ENCODE measurements around the gene LAMC1.

The LAMC1 gene

DNA sequence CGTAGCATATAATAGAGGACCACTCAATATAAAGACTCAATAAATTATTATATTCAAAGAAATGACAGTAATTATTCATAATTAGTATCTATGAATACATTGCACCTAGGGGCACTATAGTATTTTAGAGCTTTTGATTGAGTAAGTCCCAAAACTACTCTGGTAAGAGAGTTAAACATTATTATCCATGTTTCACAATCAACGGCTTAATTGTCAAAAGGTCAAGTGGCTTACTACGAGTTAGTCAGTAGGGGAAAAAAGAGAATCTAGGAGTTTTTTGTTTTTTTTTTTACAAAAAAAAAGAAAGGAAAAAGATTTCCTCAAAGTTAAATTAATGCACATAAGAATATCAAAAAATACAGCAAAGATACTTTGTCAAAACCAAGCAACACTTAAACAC lies 20.4 kb upstream of the LAMC1 start:
- DNase-seq (ENCODE audit: low read depth), result no peak
- H3K4me3 ChIP-seq (ENCODE audit: low read length), result no peak overlapping the region
- TF ChIP-seq, protein P1, sequence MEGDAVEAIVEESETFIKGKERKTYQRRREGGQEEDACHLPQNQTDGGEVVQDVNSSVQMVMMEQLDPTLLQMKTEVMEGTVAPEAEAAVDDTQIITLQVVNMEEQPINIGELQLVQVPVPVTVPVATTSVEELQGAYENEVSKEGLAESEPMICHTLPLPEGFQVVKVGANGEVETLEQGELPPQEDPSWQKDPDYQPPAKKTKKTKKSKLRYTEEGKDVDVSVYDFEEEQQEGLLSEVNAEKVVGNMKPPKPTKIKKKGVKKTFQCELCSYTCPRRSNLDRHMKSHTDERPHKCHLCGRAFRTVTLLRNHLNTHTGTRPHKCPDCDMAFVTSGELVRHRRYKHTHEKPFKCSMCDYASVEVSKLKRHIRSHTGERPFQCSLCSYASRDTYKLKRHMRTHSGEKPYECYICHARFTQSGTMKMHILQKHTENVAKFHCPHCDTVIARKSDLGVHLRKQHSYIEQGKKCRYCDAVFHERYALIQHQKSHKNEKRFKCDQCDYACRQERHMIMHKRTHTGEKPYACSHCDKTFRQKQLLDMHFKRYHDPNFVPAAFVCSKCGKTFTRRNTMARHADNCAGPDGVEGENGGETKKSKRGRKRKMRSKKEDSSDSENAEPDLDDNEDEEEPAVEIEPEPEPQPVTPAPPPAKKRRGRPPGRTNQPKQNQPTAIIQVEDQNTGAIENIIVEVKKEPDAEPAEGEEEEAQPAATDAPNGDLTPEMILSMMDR (conservative IDR thresholded peaks at IDR 0.05; ENCODE audit: low read depth, low read length), result no peak

DNA sequence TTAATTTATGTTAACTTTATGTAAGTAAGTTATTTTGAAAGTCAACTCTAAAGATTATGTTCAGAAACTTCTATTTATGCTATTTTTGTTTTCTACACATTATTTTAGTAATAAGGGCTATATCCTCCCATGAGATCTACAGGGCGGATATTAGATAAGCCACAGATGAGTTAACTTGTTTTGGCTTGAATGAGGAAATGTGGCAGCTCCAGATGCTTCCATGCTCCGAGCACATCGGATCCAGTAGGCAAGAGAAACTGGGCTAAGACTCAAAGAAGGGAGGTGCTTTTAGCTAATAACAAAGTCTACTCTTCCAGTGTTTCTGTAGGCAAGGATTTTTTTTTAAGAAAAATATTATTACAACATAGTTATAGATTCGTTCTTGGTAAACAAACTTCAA lies 20.0 kb upstream of the LAMC1 start:
- TF ChIP-seq, protein P1 (conservative IDR thresholded peaks at IDR 0.05; ENCODE audit: low read depth, low read length), result no peak
- no peak overlapping the region for H3K4me3 ChIP-seq (ENCODE audit: low read length)
- DNase-seq (ENCODE audit: low read depth), result no peak

DNA sequence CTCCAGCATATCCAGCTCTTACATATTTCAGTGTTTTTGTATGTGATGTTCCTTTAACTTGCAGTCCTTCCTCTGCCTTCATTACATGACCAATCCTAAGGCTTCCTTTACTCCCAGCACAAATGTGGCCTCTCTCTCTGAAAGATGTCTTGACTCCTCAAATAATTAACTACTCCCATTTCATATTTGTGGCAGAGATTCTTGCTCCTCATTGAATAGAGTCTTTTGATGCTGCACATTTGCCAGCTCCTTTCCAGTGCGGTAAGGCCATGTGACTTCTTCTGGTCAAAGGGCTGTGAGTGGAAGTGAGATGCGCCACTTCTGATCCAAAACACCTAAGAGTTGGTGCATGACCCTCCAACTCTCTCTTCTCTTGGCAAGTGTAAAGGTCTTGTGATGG lies 19.1 kb upstream of the LAMC1 start:
- no peak for DNase-seq (ENCODE audit: low read depth)
- H3K4me3 ChIP-seq (ENCODE audit: low read length), result no peak overlapping the region
- TF ChIP-seq, protein P1 (conservative IDR thresholded peaks at IDR 0.05; ENCODE audit: low read depth, low read length), result no peak

DNA sequence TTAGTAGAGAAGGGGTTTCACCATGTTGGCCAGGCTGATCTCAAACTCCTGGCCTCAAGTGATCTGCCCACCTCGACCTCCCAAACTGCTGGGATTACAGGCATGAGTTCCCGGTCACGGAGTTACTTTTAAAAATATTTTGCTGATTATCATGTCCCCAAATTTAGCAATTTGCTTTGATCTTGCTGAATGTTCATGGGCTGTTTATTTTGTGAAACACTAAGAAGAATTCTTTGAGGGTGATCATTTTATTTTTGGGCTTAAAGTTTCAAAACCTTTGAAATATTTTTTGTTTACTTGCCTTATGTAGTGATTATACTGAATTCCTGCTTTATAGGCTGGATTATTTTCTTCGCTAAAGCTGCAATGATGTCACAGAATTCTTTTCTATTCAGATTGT lies 11.4 kb upstream of the LAMC1 start:
- TF ChIP-seq, protein P1 (conservative IDR thresholded peaks at IDR 0.05; ENCODE audit: low read depth, low read length), result no peak
- no peak overlapping the region for H3K4me3 ChIP-seq (ENCODE audit: low read length)
- no peak for DNase-seq (ENCODE audit: low read depth)

DNA sequence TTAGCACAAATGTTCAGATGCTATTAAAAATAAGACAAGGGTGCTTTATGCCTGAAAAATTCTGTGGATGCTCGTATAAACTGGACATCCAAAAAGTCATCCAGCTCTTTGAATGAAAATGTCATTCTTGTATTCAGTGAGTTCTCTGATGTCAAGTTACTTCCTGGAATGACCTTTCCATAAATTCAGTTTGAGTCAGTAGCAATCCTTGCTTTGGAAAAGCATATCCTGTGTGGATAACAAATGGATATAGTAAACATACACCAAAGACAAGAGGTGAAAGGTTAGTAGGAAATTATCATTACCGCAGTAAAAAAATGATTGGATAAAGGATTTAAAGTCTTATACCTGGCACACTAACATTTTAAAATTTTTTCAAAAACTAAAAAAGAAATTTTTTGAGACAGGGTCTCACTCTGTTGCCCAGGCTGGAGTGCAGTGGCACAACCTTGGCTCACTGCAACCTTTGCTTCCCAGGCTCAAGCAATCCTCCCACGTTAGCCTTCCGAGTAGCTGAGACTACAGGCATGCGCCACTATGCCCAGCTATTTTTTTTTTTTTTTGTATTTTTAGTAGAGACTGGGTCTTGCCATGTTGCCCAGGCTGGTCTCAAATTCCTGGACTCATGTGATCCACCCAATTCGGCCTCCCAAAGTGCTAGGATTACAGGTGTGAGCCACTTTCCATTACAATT lies 10.8 kb upstream of the LAMC1 start:
- TF ChIP-seq, protein P1 (conservative IDR thresholded peaks at IDR 0.05; ENCODE audit: low read depth, low read length), result no peak
- DNase-seq (ENCODE audit: low read depth), result no peak
- H3K4me3 ChIP-seq (ENCODE audit: low read length), result no peak overlapping the region

DNA sequence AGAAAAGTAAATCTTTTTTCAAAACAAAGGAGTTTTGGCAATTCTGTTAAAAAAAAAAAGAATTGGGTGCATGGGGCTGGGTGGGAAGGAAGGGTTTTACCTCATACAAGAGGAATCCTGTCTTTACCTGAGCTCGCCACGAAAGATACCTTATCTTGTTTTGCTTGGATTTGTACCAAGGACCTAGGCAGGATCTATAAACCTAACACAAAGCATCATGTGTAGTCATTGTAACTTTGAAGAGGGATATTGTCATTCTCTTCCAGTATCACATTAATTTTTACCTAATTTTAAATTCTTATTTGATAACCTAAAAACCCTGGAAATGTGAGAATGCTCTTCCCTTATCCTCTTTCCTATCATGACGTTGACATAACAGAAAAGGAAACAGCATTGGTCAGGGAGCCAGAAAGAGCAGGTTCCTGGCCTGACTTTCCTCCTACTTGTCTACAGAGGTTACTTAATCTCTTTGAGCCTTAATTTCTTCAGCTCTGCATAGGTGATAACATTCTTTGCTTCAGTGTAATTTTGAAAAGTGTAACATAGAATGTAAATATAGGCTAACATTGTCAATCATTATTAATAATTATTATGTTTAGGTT lies 4.0 kb upstream of the LAMC1 start:
- H3K4me3 ChIP-seq (ENCODE audit: low read length), result no peak overlapping the region
- no peak for DNase-seq (ENCODE audit: low read depth)
- TF ChIP-seq, protein P1 (conservative IDR thresholded peaks at IDR 0.05; ENCODE audit: low read depth, low read length), result no peak

DNA sequence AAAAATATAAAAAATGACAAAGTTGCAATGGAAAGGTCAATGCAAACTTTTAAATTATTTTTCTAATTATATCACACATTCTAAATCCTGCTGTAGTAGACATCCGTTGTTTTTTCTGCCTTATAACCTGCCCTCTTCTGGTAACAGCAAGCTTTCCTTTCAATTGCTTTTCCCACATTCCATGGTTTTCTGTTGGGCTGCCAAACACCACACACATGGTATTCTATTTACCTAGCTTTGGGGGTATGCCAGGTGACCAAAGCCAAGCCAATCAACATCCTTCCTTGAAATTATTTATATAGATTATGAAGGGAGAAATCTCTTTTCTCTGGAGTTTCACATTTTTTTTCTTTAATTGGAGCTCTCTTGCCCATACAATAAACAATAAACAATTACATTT lies 3.4 kb upstream of the LAMC1 start:
- TF ChIP-seq, protein P1 (conservative IDR thresholded peaks at IDR 0.05; ENCODE audit: low read depth, low read length), result peak; percentile 42
- no peak for DNase-seq (ENCODE audit: low read depth)
- H3K4me3 ChIP-seq (ENCODE audit: low read length), result no peak overlapping the region

Data from retinal pigment epithelial cell (primary cell).